Right lobe of liver (tissue), 4 donors: ENCODE data around the gene FBXO39.

Experiments used
- CTCF ChIP-seq, 4 donors: fragments of 200-600 bp in 3 of 4; fragments of 450-650 bp in 1 of 4; IDR thresholded peaks; one replicate each; pipeline versions ENCODE4 v1.5.1 to v1.8.0; 2016 to 2022; ENCODE audit warnings: antibody characterized with exemption in 4 of 4, mild to moderate bottlenecking in 2 of 4
- POLR2A ChIP-seq: fragments of 450-650 bp; IDR thresholded peaks from one replicate; pipeline ENCODE4 v1.6.1; 2017; ENCODE audit warnings: antibody characterized with exemption, mild to moderate bottlenecking
- donor health status: DM: no; HTN: no; CAD: no.
- donor health status: DM: no; HTN: no; CAD: no.
- donor health status: DM: no; HTN: yes; CAD: no.

- TF ChIP-seq CTCF (IDR thresholded peaks at IDR 0.05) (no peak), POLR2A (no peak)
These were observed 17.9 kb downstream of the FBXO39 start for GRCh38 chr17:6793748-6794493.
